Retina (tissue), 1 donor: ENCODE results near the gene MMADHC.

Source experiments
- DNase-seq: peaks from one replicate; pipeline ENCODE4 v3.0.0-alpha.2; 2016

MMADHC gene

DNA sequence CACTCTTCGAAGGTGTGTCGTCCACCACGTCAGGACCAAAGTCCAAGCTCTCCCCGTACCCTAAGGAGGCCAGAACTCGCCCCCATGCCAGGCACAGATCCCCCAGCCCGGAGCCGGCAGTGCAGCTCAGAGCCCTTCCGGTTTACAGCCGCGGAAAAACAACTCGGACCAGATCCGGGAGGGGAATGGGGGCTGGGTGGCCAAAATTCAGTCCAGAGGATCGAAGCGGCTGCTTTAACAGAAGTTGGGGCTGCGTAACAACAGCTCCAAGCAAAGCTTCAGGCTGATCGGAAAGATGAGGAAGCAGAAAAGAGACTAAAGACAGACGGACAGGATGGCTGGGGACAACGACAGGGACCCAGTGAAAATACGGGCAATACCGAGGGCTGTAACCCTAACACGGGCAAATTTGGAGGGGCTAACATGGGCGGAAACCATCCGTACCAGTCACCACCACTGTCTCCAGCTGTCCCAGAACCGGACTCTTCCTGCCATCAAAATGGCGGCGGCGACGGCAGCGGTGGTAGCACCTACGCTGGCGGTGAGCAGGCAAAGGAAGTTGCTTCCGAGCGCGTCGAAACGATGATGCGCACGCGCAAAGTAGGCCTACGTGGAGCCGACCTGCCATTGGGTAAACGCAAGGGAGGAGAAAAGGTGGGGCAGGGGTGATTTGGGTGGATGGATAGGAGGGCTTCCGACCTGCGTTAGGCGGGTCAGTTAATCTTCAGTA lies at the start of gene MMADHC:
MMADHC (minus strand) TSS at position 556 of the 730 bp plus-strand sequence. CDS start 678 bp downstream, outside the sequence.
- peak; percentile 93 for DNase-seq

DNA sequence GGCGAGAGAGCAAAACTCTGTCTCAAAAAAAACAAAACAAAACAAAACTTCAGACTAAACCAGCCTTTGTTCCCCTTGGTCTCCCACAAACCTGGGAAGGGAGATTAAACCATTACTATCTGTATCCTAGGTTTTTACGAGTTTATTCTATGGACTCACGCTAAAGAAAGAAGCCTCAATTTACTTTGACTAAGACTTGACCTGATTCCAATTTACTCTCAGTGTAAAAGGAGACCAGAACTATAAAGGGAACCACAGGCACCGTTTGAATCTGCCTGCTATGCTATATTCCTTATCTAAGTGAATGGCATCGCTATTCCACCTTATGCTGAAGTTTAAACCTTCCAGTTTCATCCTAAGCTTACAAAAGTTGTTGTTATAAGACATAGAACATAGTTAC lies 46.5 kb upstream of the MMADHC start:
- no peak for DNase-seq

GRCh38 chr2:149630445-149630844 lies 42.9 kb upstream of the MMADHC start:
- DNase-seq, result no peak

DNA sequence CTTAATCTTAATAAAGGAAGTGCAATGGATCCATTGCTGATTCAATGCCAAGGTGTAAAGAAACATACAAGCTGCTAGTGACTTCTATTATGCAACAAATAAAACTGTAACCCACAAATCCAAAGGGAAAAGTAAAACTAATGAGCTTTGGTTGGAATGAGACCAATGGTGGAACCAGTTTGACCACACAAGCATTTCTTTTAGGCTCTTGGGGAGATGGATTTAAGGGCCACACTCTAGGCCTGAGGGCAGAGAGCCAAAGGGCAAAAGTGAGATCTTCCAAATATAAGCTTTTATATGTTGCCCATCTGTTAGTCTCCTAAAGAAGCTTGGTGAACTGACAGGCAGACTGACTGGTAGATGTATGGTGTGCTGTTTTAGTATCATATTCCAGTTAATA lies 41.5 kb upstream of the MMADHC start:
- DNase-seq, result no peak

DNA sequence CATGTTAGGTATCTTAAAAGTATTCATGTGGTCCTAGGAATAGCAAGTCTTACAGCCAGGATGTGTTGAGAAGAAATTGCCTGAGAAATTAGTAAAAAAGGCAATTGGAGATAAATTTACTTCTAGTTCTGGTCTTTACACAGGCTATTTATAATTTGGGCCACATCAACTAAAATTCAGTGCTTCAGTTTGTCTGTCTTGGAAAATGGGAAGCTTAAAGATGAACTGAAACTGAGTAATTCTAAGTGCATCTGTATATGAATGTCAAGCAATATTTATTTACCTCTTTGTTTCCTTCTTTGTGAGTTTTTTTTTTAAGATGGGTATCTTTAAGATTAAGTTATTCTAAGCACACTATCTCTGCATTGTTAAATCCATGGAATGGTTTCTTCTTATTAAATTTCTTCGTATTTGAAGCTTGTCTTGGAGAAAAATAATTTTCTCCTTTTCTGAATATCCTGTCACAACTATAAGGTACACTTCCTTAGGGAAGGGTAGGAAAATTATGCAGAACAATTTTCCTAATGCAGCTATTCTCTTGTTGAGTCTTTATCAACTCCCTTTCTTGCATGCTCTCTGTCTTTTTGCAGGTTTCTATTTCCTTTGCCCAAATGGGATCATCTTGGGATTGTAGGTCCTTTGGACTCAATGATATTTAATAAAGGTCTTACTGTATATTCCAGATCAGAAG lies 39.7 kb upstream of the MMADHC start:
- no peak for DNase-seq

GRCh38 chr2:149625671-149626070 lies 38.1 kb upstream of the MMADHC start:
- DNase-seq, result no peak

DNA sequence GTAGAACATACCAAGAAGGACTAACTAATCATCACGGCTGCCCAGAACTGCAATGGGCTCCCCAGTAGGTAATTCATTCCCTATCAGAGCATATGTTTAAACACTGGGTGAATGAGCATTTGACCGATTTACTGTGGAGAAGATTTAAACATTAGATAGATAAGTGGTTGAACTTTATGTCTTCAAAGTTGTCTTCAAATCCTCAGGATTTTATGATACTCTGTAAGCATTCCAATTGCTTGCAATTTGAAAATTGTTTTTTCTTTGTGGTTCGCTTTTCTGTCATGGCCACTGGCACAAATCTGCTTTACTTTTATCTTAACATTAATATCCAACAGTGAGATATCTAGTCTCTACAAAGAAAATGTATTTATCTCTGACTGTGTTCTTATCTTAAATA lies 37.7 kb upstream of the MMADHC start:
- DNase-seq, result no peak

- no peak for DNase-seq
These were observed 34.8 kb upstream of the MMADHC start for GRCh38 chr2:149622343-149622742.

- DNase-seq, result no peak
These were observed 29.9 kb upstream of the MMADHC start for GRCh38 chr2:149617476-149617875.

- DNase-seq, result no peak
These were observed 29.3 kb upstream of the MMADHC start for GRCh38 chr2:149616681-149617456.

DNA sequence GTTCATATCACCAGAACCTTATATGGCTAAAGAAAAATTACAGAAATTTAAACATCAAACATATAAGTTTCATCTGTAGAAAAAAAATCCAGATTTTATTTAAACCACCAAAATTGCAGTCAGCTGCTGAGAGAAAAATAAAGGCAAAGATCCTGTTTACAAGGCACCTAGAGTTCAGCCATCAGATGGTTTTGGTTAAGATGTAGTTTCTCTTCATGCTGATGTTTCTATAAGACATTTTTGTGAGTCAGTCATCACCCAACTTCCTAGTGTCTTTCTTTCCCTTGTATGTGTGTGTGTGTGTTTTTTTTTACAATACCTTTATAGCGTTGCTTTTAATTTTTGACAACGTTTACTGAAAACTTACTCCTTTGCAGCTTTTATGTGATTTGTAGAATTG lies 26.1 kb upstream of the MMADHC start:
- no peak for DNase-seq

DNA sequence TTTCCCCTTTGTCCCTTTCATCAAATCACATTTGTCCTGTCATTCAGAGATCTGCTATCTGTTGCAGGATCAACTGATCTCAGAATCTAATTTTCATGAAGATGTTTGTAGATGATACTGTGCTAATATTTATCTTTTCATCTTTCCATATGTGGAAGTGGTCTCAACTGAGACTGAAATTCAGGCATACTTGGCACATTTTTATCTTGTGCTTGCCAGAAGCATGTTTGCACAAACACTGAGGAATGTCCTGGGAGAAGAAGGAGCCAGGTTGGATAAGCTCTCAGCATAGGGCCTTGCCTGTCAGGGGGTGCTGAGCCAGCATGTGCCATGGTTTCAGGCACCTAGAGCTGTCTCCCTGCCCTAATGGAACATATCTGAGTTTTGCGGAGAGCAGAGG lies 24.5 kb upstream of the MMADHC start:
- no peak for DNase-seq

- peak; percentile 57 for DNase-seq
These were observed 23.7 kb upstream of the MMADHC start for GRCh38 chr2:149611100-149611820.

DNA sequence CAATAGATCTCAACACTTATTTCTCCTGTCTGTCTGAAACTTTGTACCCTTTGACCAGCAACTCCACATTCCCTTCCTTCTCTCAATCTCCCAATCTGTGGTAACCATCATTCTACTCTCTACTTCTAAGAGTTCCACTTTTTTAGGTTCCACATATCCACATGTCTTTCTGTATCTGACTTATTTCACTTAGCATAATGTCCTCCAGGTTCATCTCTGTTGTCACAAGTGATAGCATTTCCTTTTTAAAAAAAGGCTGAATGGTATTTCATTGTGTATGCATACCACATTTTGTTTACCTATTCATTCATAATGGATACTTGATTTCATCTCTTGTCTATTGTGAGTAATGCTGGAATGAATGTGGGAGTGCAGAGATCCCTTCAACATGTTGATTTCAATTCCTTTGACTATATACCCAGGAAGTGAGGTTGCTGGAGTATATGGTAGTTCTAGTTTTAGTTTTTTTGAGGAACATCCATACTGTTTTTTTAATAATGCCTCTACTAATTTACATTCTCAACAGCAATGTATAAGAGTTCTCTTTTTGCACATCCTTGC lies 18.8 kb upstream of the MMADHC start:
- no peak for DNase-seq

GRCh38 chr2:149603248-149603647 lies 15.7 kb upstream of the MMADHC start:
- no peak for DNase-seq

DNA sequence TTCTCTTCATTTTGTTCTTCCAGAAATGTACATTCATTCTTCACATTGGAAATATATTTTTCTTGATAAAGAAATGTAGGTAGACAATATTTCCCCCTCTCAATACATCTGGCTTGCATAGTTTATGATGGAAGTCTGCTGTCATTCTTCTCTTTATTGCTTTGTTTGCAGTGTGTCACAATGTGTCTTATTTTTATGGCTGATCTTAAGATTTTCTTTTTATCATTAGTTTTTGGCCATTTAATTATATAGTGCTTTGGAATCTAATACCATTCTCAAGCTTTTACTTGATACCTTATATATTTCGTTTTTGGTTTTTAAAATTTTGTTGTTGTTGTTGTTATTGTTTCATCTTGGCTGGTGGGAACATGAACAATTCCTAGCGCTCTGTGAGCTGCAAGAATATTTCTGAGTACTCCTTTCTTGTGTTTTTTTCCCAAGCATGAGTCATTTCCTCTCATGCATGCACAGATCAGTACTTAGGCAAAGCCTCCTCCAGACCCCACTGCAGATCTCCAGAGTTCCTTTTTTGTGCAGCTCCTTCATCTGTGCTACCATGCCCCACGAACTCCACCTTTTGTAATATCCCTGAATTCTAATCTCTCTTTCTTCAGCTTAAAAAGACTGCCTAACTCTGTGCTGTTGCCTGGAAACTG lies 13.7 kb upstream of the MMADHC start:
- DNase-seq, result no peak

GRCh38 chr2:149597668-149598326 lies 10.2 kb upstream of the MMADHC start:
- peak; percentile 81 for DNase-seq

- DNase-seq, result no peak
These were observed 9.6 kb upstream of the MMADHC start for GRCh38 chr2:149597050-149597667.

- DNase-seq, result no peak
These were observed 8.9 kb upstream of the MMADHC start for GRCh38 chr2:149596471-149596870.

- DNase-seq, result no peak
These were observed 7.7 kb upstream of the MMADHC start for GRCh38 chr2:149595056-149595963.
